ENCODE measurements around the gene AFDN. TPM values are rescaled to one million over a fixed set of nuclear protein-coding genes. Genes with fewer than 3 reads are reported as not detected.

AFDN gene
- total and polyA plus RNA-seq, 9 donors, result 24.4 to 266 (median 86.6) TPM

GRCh38 chr6:167824591-167825331, 1.9 kb upstream of the AFDN start:
- intact Hi-C loops (cut with DNase I), result loop anchor here in 1 of 4 donors (5.0 kb wide), 1 partner anchor 337 kb away; no protein-coding TSS in a partner anchor
- Histone ChIP-seq H3K4me3 (no peak overlapping the region), H3K27ac (no peak overlapping the region), H3K4me1 (ENCODE audit: insufficient read depth) (peaks cover 10% of the 10 kb centered on the region), H3K9me3 (no peaks in the 10 kb centered on the region), H3K27me3 (peaks cover 3% of the 10 kb centered on the region), H3K36me3 (no peaks in the 10 kb centered on the region)
- WGBS, 3 donors, result 50 to 56% (median 51%) methylated on average over 19 of the region's 19 CpGs
- peak in 3 of 5 donors; percentile 24 to 46 (median 43) for DNase-seq
- TF ChIP-seq POLR2A (IDR thresholded peaks at IDR 0.05) (no peak), EP300 (IDR thresholded peaks at IDR 0.05) (no peak)
- TF ChIP-seq, protein P1, sequence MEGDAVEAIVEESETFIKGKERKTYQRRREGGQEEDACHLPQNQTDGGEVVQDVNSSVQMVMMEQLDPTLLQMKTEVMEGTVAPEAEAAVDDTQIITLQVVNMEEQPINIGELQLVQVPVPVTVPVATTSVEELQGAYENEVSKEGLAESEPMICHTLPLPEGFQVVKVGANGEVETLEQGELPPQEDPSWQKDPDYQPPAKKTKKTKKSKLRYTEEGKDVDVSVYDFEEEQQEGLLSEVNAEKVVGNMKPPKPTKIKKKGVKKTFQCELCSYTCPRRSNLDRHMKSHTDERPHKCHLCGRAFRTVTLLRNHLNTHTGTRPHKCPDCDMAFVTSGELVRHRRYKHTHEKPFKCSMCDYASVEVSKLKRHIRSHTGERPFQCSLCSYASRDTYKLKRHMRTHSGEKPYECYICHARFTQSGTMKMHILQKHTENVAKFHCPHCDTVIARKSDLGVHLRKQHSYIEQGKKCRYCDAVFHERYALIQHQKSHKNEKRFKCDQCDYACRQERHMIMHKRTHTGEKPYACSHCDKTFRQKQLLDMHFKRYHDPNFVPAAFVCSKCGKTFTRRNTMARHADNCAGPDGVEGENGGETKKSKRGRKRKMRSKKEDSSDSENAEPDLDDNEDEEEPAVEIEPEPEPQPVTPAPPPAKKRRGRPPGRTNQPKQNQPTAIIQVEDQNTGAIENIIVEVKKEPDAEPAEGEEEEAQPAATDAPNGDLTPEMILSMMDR (IDR thresholded peaks at IDR 0.05), result no peak

DNA sequence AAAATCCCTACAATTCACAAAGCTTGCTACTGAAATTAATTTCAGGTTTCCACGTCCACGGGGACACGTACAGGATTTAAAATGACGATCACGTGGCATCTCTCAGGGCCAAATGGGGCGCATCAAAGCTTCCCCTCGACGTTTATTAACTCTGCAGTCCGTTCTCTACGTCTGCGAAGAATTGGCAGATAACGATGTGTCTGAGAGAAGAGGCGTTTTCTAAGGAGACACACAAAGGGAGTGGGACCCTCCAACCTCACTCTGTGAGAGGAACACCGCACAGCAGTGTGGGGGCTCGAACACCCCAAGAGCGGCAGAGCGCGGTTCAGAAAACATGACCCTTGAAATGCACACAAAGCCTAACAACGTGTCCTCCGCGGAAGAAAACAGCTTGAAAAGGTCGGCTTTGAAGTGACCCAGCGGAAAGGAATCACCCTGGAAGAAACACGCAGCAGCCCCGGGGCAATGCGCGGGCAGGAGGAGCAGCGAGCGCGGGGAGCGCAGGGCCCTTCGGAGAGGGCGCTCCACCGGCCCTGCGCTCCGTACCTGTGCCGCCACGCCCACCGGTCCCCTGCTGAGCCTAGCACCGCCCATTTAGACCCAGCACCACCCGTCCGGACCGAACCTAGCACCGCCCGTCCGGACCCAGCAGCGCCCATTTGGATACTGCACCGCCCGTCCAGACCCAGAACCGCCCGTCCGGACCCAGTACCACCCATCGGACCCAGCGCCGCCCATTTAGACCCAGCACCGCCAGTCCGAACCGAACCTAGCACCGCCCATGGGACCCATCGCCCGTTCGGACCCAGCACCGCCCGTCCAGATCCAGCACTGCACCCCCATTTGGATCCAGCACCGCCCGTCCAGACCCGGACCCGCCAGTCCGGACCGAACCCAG, 1.1 kb upstream of the AFDN start:
- H3K9me3 ChIP-seq, result no peaks in the 10 kb centered on the region
- peak in 4 of 5 donors; percentile 41 to 72 (median 58) for DNase-seq
- 1 to 2% (median 2%) methylated on average over 53 to 70 of the region's 70 CpGs for WGBS, 3 donors
- no peak for TF ChIP-seq EP300 (IDR thresholded peaks at IDR 0.05)
- TF ChIP-seq, protein P1 (IDR thresholded peaks at IDR 0.05), result no peak
- H3K27ac ChIP-seq, result no peak overlapping the region
- H3K4me1 ChIP-seq (ENCODE audit: insufficient read depth), result peaks cover 10% of the 10 kb centered on the region
- peaks cover 3% of the 10 kb centered on the region for H3K27me3 ChIP-seq
- H3K4me3 ChIP-seq, result peak overlapping the region; percentile 78
- H3K36me3 ChIP-seq, result no peaks in the 10 kb centered on the region
- intact Hi-C loops (cut with DNase I), result loop anchor here in 1 of 4 donors (5.0 kb wide), 1 partner anchor 338 kb away; no protein-coding TSS in a partner anchor

DNA sequence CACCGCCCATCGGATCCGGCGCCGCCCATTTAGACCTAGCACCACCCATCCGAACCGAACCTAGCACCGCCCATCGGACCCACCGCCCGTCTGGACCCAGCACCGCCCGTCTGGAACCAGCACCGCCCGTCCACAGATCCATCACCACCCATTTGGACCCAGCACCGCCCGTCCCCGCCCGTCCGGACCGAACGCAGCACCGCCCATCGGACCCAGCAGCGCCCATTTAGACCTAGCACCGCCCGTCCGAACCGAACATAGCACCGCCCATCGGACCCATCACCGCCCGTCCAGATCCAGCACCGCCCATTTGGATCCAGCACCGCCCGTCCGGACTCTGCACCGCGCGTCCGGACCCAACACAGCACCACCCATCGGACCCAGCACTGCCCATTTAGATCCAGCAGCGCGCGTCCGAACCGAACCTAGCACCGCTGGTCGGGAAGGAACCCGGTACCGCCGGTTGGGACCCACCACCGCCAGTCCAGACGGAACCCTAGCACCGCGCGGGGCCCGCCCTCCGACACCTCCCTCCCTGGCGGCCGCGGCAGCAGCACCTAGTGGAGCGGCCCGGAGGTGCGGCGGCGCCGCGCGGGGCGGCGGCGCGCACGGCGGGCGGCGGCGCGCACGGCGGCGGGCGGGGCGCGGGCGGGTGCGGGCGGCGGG, 348 bp upstream of the AFDN start:
- 0 to 1% (median 1%) methylated on average over 42 to 90 of the region's 90 CpGs for WGBS, 3 donors
- Histone ChIP-seq H3K4me1 (ENCODE audit: insufficient read depth) (peaks cover 10% of the 10 kb centered on the region), H3K36me3 (no peaks in the 10 kb centered on the region), H3K27me3 (peaks cover 3% of the 10 kb centered on the region), H3K4me3 (peak overlapping the region; percentile 78), H3K9me3 (no peaks in the 10 kb centered on the region), H3K27ac (no peak overlapping the region)
- DNase-seq, result peak; percentile 76 to 88 (median 82)
- intact Hi-C loops (cut with DNase I), result loop anchor here in 1 of 4 donors (5.0 kb wide), 1 partner anchor 339 kb away; no protein-coding TSS in a partner anchor
- TF ChIP-seq EP300 (IDR thresholded peaks at IDR 0.05), result no peak
- TF ChIP-seq, protein P1 (IDR thresholded peaks at IDR 0.05), result peak; percentile 25 to 63 (median 54)
